ENCODE measurements around the gene LIMS1.
A peak's percentile ranks its signal among the peaks of the same experiment; 100 is the strongest.
"Not testable (repeated sequence)": the region's sequence is repeated elsewhere in the genome, so short reads cannot be mapped to it uniquely, and the experiment has no call there.

The LIMS1 gene

DNA sequence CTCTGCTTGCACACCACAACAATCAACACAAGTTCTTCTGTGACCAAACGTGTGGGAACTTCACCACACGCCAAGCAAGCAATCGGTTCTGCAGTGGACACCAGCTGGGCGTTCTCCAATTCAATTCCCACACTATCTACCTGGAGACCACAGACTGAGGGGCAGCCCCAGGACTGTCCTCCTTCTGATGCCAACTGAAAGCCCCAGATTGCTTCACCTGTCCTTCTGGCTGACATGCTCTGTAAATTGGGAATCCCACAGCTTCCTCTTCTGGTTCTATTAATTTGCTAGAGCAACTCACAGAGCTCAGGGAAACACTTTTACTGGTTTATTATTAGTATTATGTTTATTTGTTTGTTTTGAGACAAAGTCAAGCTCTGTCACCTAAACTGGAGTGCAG lies 131.7 kb downstream of the LIMS1 start:
- DNase-seq (ENCODE audit: low read depth): not testable (repeated sequence)

DNA sequence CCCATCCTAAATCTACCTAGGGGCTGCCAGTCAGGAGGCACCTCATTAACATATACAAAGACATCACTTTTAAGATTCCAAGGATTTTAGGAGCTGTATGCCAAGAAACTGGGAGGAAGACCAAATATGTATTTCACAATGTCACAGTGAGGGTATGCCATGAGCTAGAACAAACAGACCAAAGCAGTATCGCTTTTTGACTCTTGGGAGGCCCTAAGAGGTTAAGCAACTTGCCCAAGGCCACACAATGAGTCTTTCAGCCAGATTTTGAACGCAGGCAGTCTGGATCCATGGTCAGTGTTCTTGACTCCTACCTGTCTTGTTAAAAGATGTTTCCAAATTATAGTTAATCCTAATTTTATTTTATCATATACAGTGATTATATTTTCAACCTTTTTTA lies 132.9 kb downstream of the LIMS1 start:
- not testable (repeated sequence) for DNase-seq (ENCODE audit: low read depth)

DNA sequence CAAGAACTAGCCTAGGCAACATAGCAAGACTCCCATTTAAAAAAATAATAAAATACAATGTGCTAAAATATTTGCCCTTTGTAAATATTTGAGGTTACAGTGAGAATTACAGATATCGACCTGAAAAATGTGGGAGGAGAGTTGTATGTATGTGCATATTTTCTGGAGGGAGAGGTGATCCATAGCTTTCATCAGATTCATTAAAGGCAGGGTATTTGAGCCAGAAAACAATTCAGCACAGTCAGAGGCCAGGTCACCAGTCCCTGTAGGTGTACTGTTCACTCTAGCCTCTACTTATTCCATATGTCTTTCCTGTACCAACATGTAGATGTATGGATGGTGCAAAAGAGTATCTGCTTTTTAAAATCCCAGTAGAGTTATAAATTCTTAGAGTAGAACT lies 136.0 kb downstream of the LIMS1 start:
- DNase-seq (ENCODE audit: low read depth): not testable (repeated sequence)

DNA sequence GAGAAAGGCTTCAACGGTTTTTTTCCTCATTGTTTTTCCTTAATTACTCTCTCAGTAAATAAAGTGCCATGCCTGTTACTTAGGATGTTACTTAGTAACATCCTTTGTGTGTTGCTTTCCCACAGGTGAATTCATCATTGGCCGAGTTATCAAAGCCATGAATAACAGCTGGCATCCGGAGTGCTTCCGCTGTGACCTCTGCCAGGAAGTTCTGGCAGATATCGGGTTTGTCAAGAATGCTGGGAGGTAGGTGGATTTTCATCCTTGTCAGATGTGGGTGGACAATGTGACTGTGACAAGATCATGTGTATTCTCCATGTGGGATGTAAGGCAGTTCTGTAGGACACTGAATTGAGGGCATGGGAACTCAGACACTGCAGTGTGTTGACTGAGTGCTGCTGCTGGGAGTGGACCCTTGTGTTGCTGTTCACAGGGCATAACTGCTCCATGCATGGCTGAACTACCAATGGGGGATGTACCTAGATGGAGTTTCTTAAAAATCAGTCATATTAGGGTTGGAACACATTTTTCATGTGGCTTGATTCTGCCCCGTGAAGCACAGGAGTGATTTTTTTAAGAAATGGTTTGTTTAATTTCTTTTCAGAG lies 138.0 kb downstream of the LIMS1 start:
- DNase-seq (ENCODE audit: low read depth): not testable (repeated sequence)

DNA sequence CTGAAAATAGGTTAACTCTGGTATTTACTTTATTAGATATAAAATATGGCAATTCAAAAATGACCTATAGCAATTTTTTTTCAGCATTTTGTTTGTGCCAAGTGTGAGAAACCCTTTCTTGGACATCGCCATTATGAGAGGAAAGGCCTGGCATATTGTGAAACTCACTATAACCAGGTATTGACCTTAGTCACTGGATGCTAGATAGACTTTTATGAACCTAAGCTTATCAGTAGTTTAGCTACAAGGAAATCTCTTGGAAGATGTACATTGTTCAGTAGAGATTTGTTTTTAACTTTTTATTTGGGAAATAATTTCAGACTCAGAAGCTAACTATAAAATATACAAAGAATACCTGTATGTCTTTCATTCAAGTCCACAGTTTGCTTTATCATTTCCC lies 142.3 kb downstream of the LIMS1 start:
- not testable (repeated sequence) for DNase-seq (ENCODE audit: low read depth)

DNA sequence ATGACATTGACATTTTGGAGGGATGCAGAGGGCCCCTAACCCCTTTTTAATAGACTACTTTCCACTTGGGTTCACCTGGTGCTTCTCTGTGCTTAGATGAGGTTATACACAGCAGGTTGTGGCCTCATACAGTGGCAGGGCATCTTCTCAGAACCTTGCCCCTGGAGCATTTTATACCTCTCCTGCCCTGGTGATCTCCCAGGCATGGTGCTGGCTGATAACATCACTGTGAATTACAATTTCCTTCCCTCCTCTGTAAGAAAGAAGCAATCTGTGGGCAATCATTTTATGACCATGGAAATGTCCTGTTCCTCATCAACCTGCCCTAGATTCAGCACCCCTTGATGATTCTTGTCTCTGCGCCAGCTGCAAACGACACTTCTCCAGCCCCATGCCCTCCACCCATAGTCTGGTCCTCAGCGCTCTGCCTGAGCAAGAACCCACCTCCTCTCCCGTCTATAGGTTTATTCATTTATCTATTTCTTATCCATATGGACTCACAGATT lies 143.0 kb downstream of the LIMS1 start:
- DNase-seq (ENCODE audit: low read depth): not testable (repeated sequence)

DNA sequence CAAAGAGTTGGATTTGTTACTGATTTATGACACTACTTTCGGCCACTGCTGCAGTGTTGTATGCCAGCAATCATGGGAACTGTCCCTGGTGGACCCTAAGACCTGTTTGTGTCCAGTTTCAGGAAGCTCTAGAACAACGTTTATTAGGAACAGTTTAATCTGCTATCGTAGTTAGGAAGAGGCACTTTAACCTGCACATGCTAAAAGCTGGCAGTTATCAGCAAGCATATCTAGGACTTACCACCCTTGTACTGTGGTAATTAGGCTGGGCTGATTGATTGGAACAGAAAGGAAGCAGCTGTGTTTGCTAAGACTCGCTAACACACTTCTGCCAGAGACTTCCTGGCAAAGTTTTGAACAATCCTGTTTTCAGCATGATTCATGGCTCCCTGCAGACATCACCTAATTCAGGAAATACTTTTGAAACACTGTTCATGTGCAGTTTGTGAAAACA lies 144.0 kb downstream of the LIMS1 start:
- peak; percentile 16 for DNase-seq (ENCODE audit: low read depth)

DNA sequence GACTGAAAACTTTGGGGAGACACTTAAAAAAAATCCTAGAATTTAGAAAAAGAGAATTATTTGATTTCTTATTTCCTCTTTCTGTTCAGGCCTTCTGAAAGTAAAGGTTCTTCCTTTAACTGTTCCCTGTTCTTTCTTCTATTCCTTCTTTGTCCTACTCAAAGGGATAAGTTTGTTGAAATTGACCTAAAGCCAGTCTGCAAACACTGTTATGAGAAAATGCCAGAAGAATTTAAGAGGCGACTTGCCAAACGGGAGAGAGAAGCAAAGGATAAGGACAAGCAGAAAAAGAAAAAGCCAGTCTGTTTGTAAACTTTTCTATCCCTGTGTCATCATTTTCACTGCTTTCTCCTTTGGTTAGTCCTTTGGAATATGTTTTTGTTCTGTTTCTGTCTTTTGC lies 146.5 kb downstream of the LIMS1 start:
- not testable (repeated sequence) for DNase-seq (ENCODE audit: low read depth)

DNA sequence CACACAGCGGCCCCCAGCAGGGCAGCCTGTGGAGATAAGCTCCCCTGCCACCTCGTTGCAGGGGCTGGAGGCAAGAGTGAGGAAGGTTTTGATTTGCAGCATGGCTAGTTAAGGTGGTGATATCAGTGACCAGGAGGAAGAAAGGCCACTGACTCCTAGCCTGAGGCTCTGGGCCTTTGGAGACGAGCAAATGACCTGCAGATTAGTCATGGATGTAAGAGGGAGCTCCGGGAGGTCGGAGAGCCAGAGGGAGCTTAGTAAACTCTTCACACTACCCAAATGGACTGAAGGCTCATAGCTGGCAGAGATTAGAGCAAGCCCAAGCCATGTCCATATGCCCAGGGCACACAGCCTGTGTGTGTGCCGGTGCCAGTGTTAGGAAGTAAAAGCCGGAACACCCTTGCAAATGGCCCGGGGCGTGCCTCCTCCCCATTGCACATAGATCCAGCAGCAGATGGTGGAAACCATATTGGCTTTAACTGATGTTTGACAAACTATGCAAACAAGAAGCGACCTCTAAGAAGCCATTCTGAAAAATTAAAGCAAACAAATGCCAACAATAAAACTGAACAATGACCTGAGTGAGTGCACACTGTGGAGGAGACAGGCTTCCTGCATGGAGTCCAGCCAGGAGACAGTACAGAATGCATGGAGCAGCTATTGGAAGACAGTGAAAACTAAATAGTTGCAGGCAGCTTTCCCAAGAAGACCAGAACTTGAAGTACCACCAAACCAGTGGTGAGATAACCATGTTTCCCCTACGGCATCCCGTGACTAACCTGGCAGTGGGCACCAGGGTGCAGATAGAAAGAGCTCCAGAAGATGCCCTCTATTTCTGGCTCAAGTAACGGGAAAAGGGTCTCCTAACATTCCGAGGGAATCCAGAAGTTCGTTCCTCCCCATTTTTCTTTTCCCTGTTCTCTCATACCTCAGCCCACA lies 154.8 kb downstream of the LIMS1 start:
- not testable (repeated sequence) for DNase-seq (ENCODE audit: low read depth)

DNA sequence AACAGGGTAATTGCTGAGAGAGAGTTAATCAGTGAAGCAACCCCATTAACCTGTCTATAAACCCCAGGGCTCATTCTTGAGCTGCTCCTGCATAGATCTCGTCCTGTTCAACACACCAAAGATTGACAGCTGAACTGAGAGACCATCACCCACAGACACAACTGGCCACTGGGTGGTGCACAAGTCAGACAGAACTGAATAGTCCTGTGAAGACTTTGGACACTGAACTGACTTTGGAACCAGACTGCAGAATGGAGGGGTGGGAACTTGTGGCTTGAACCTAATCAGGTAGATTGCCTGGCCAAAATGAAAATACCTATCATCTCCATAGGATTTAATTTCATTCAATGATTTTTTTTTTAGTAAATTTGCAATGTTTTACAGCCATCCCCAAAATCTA lies 155.7 kb downstream of the LIMS1 start:
- not testable (repeated sequence) for DNase-seq (ENCODE audit: low read depth)

DNA sequence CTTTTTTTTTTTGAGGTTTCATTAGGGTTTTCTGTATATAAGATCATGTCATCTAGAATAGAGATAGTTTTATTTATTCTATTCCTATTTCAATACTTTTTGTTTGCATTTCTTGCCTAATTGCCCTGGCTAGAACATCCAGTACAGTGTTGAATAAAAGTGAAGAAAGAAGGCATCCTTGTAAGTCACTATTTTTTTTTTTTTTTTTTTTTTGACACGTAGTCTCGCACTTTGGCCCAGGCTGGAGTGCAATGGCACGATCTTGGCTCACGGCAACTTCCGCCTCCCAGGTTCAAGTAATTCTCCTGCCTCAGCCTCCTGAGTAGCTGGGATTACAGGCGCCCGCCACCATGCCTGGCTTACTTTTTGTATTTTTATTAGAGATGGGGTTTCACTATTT lies 157.2 kb downstream of the LIMS1 start:
- no peak for DNase-seq (ENCODE audit: low read depth)

DNA sequence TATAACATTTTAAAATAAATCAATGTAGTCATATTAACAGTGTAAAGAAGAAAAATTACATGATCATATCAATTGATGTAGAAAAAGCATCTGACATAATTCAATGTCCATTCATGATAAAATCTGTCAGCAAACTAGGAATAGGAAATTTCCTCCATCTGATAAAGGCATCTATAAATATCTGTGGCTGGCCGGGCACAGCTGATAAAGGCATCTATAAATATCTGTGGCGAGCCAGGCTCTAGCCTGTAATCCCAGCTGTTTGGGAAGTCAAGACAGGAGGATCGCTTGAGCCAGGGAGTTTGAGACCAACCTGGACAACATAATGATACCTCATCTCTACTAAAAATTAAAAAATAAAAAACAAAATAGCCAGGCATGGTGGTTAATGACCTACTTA lies 166.9 kb downstream of the LIMS1 start:
- no peak for DNase-seq (ENCODE audit: low read depth)

DNA sequence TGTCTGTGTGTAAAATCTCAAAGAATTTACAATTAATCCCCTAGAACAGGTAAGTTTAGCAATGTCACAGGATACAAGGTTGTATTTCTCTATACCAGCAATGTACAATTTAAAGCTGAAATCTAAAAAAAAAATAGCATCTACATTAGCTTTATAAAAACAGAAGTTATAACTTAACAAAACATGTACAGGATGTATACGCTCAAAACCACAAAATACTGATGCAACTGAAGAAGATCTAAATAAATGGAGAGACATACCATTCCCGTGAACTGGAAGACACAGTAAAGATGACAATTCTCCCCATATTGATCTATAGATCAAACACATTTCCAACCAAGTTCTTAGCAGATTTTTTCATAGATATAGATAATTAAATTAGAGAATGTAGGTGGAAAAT lies 167.5 kb downstream of the LIMS1 start:
- DNase-seq (ENCODE audit: low read depth): no peak

DNA sequence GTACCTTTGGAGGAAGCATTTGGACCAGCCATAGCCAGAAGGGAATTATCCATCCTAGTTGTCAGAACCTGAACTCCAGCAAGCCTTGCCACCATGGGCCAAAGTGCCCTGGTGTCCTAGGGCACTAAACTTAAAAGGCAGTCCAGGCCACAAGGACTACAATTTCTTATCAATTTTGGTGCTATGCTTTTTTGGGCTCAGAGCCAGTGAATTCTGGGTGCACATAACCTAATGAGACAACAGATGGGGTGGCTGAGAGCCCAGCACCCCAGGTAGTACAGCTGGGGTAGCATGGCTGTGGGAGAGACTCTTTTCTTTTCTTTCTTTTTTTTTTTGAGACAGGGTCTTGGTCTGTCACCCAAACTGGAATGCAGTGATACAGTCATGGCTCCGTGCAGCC lies 170.6 kb downstream of the LIMS1 start:
- no peak for DNase-seq (ENCODE audit: low read depth)

DNA sequence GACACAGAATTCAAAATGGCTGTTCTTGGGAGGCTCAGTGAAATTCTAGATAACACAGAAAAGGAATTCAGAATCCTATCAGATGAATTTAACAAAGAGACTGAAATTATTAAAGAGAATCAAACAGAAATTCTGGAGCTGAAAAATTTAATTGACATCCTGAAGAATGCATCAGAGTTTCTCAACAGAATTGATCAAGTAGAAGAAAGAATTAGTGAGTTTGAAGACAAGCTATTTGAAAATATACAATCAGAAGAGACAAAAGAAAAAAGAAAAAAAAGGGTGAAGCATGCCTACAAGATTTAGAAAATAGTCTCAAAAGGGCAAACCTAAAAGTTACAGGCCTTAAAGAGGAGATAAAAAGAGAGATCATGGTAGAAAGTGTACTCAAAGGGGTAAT lies 173.0 kb downstream of the LIMS1 start:
- DNase-seq (ENCODE audit: low read depth): no peak

DNA sequence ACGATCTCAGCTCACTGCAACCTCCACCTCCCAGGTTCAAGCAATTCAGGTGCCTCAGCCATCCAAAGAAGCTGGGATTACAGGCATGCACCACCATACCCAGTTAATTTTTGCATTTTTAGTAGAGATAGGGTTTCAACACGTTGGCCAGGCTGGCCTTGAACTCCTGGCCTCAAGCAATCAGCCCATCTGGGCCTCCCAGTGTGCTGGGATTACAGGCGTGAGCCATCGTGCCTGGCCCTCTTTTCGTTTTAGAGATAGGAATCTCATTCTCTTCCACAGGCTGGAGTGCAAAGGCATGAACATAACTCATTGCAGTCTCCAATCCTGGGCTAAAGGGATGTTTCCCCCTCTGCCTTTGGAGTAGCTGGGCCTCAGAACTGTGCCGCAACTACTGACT lies 182.7 kb downstream of the LIMS1 start:
- not testable (repeated sequence) for DNase-seq (ENCODE audit: low read depth)

DNA sequence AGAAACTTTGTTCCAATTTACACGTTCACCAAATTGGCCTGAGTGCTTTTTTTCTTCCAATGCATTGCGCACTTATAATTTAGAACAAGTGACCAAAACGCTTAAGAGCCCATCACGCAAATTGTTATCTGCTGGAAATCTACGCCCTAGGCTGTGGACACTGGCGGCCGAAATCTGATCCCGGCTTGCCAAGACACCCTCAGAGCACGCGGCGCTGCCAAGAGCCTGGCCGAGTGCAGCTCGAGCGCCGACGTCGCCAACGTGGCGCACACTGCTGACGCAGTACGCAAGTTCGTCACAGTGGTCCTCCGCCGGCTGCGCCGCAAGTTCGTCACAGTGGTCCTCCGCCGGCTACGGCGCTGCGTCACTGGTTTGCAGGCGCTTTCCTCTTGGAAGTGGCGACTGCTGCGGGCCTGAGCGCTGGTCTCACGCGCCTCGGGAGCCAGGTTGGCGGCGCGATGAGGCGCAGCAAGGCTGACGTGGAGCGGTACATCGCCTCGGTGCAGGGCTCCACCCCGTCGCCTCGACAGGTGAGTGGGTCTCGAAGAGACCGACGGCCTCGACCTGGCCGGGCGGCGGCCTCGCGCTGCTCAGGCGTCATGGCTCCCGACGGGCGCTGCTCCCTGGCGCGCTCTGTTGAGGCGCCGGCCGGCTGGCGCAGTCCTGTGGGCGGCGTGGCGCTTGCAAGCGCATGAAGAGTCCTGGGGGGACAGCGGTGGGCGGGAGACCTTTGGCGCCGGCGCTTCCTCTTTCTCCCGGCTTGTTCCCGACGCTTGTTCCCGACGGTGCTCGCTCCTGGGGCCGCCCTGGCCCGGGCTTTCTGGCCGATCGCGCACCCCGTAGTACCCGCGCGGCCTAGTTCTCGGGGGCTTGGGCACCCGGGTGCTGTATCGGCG lies 185.1 kb downstream of the LIMS1 start, which contains the start of gene RANBP2:
Gene RANBP2 (plus strand): TSS at position 334 of the 896 bp plus-strand sequence. CDS start 125 bp downstream, at position 459.
- DNase-seq (ENCODE audit: low read depth): peak; percentile 91

DNA sequence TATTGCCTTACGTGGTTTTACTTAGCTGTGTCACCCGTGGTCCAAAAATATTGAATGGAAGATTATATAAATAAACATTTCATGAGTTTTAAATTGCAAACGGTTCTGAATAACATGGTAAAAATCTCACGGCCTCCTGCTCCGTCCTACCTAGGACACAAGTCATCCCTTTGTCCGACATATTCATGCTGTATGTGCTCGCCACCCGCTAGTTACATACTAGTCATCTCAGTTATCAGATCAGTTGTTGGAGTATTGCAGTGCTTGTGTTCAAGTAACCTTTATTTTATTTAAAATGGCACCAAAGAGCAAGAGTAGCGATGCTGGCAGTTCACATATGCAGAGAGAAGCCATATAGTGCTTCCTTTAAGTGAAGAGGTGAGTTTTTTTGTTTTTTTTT lies 191.8 kb downstream of the LIMS1 start:
- not testable (repeated sequence) for DNase-seq (ENCODE audit: low read depth)

DNA sequence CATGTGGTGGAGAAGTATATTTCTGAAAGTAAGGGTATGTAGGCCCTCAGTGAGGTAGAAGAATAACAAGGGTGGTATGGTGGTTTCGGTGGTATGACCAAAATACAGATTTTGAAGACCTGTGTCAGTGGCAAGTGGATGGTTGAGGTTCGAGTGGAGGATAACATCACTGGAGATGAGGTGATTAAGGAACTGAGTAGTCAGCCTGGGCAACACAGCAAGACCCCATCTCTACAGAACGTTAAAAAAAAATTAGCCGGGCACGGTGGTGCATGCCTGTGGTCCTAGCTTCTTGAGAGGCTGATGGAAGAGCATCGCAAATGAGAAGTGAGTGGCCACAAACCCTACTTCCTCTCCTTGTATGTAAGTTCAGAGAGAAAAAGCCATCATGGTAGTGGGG lies 200.4 kb downstream of the LIMS1 start:
- DNase-seq (ENCODE audit: low read depth): not testable (repeated sequence)

Measured in HS-5 (cell line).